Keratinocyte (primary cell): ENCODE measurements around the gene WDR17. TPM values are rescaled to one million over a fixed set of nuclear protein-coding genes. Genes with fewer than 3 reads are reported as not detected.

Experiments
- DNase-seq: peaks from one replicate; pipeline ENCODE4 v3.0.0-alpha.2; 2011; ENCODE audit warnings: low read depth, missing footprints, low spot score
- FAIRE-seq: peaks from 2 replicates; lab custom pipeline; 2011; peaks lifted over from hg19 to GRCh38; lab: Jason Lieb, UNC
- H2AFZ ChIP-seq: 2 replicates; pipeline ENCODE4 v1.6.0; 2012; ENCODE audit warnings: low read length, control low read depth, inconsistent platforms; ENCODE audit not compliant: control insufficient read depth
- H3K27ac ChIP-seq: 2 replicates; pipeline ENCODE4 v1.5.1; 2011; ENCODE audit warnings: low read length; ENCODE audit not compliant: control insufficient read depth, insufficient read depth
- H3K27me3 ChIP-seq: 3 replicates; pipeline ENCODE4 v1.6.0; 2011; ENCODE audit warnings: low read length; ENCODE audit not compliant: control insufficient read depth, insufficient read depth; ENCODE audit errors: extremely low read depth
- H3K36me3 ChIP-seq, 2 experiments: 2 replicates in 1 of 2; 3 replicates in 1 of 2; pipeline ENCODE4 v1.5.1; 2011; ENCODE audit warnings: low read length in 2 of 2, mild to moderate bottlenecking in 1 of 2; ENCODE audit not compliant: control insufficient read depth in 2 of 2, insufficient read depth in 2 of 2; ENCODE audit errors: extremely low read depth in 1 of 2
- H3K4me1 ChIP-seq: 3 replicates; pipeline ENCODE4 v1.5.1; 2011; ENCODE audit warnings: low read length; ENCODE audit not compliant: control insufficient read depth, insufficient read depth; ENCODE audit errors: extremely low read depth
- H3K4me2 ChIP-seq: 3 replicates; pipeline ENCODE4 v1.6.0; 2011; ENCODE audit warnings: low read depth, low read length; ENCODE audit not compliant: control insufficient read depth, insufficient read depth; ENCODE audit errors: extremely low read depth
- H3K4me3 ChIP-seq, 3 experiments: fragments of 200-600 bp in 1 of 3; sonication (generic) in 1 of 3; 2 replicates in 2 of 3; 3 replicates in 1 of 3; pipeline ENCODE4 v1.5.1; 2011 to 2016; ENCODE audit warnings: low read length in 3 of 3, mild to moderate bottlenecking in 3 of 3, control low read depth in 2 of 3, inconsistent platforms in 1 of 3, low read depth in 1 of 3, mixed read lengths in 1 of 3, mixed run types in 1 of 3, moderate library complexity in 1 of 3; ENCODE audit not compliant: control insufficient read depth in 2 of 3, insufficient read depth in 2 of 3; ENCODE audit errors: extremely low read depth in 1 of 3
- H3K79me2 ChIP-seq: 2 replicates; pipeline ENCODE4 v1.6.0; 2012; ENCODE audit warnings: low read length; ENCODE audit not compliant: control insufficient read depth, insufficient read depth
- H3K9ac ChIP-seq: 3 replicates; pipeline ENCODE4 v1.6.0; 2011; ENCODE audit warnings: low read length; ENCODE audit not compliant: control insufficient read depth, insufficient read depth; ENCODE audit errors: extremely low read depth
- H3K9me1 ChIP-seq: 3 replicates; pipeline ENCODE4 v1.6.0; 2011; ENCODE audit warnings: low read length; ENCODE audit not compliant: control insufficient read depth, insufficient read depth; ENCODE audit errors: extremely low read depth
- H3K9me3 ChIP-seq: 2 replicates; pipeline ENCODE4 v1.5.1; 2012; ENCODE audit warnings: low read depth, low read length; ENCODE audit not compliant: control insufficient read depth
- H4K20me1 ChIP-seq: 3 replicates; pipeline ENCODE4 v1.6.0; 2011; ENCODE audit warnings: low read length; ENCODE audit not compliant: control insufficient read depth, insufficient read depth; ENCODE audit errors: extremely low read depth
- EZH2 ChIP-seq: IDR thresholded peaks from one replicate; pipeline ENCODE4 v1.6.1; 2012; ENCODE audit warnings: inconsistent platforms, mild to moderate bottlenecking, low read length, moderate library complexity
- dilution Hi-C: fragments of 300-500 bp; cut with MboI; formaldehyde crosslinking; loops from one replicate; pipeline ENCODE4 v1.7.0; 2020; ENCODE audit warnings: low sequenced_read_pairs; ENCODE audit not compliant: extremely low pct_ligation_motif_present
- polyA plus RNA-seq, 5 experiments: library from polyadenylated mRNA; depleted of rRNA in 3 of 5; stranded (reverse) in 3 of 5; stranded (forward) in 1 of 5; unstranded in 1 of 5; fragments of >200 nt; gene quantifications; 1 replicate in 1 of 5; 2 replicates in 3 of 5; 3 replicates in 1 of 5; pipeline versions ENCODE4 v1.2.1 to v1.2.3, GENCODE V29; 2011 to 2012; ENCODE audit warnings: missing spikeins in 2 of 5, low read depth in 1 of 5, low replicate concordance in 1 of 5
- TF ChIP-seq, protein P1 (sequence below), 3 experiments: IDR thresholded peaks in 1 of 3; conservative IDR thresholded peaks in 1 of 3; optimal IDR thresholded peaks in 1 of 3; 2 replicates in 2 of 3; 3 replicates in 1 of 3; pipeline versions ENCODE3 to v1.5.1; 2011; ENCODE audit warnings: low read length in 3 of 3, mild to moderate bottlenecking in 3 of 3, moderate library complexity in 2 of 3, control low read depth in 1 of 3, inconsistent platforms in 1 of 3; ENCODE audit not compliant: insufficient read depth in 2 of 3; ENCODE audit errors: extremely low read depth in 1 of 3

The WDR17 gene
- polyA plus RNA-seq, 1 donor (not counting 4 experiments of a cell fraction or from before 2014, with no cell fraction given), result 1.1 TPM

- no peaks in the 10 kb centered on the region for H4K20me1 ChIP-seq
- no peaks in the 10 kb centered on the region for H3K36me3 ChIP-seq
- dilution Hi-C loops, result no loop called here
- no peak for DNase-seq
- no peak overlapping the region for H2AFZ ChIP-seq
- no peak overlapping the region for H3K4me3 ChIP-seq
- no peaks in the 10 kb centered on the region for H3K27me3 ChIP-seq
- FAIRE-seq, result no peak
- no peak overlapping the region for H3K4me2 ChIP-seq
- no peaks in the 10 kb centered on the region for H3K9me1 ChIP-seq
- no peak for TF ChIP-seq EZH2
- TF ChIP-seq, protein P1, sequence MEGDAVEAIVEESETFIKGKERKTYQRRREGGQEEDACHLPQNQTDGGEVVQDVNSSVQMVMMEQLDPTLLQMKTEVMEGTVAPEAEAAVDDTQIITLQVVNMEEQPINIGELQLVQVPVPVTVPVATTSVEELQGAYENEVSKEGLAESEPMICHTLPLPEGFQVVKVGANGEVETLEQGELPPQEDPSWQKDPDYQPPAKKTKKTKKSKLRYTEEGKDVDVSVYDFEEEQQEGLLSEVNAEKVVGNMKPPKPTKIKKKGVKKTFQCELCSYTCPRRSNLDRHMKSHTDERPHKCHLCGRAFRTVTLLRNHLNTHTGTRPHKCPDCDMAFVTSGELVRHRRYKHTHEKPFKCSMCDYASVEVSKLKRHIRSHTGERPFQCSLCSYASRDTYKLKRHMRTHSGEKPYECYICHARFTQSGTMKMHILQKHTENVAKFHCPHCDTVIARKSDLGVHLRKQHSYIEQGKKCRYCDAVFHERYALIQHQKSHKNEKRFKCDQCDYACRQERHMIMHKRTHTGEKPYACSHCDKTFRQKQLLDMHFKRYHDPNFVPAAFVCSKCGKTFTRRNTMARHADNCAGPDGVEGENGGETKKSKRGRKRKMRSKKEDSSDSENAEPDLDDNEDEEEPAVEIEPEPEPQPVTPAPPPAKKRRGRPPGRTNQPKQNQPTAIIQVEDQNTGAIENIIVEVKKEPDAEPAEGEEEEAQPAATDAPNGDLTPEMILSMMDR (optimal IDR thresholded peaks at IDR 0.05 in 1 of 3, IDR thresholded peaks at IDR 0.05 in 1 of 3, conservative IDR thresholded peaks at IDR 0.05 in 1 of 3; ENCODE audit: extremely low read depth in 1 of 3, insufficient read depth in 2 of 3, low read length in 3 of 3), result no peak
- no peak overlapping the region for H3K27ac ChIP-seq
- H3K79me2 ChIP-seq, result no peaks in the 10 kb centered on the region
- no peaks in the 10 kb centered on the region for H3K9me3 ChIP-seq
- H3K9ac ChIP-seq, result no peak overlapping the region
- H3K4me1 ChIP-seq, result no peaks in the 10 kb centered on the region
These were observed 157.9 kb downstream of the WDR17 start for GRCh38 chr4:176223561-176223960.

GRCh38 chr4:176226736-176227135, 161.1 kb downstream of the WDR17 start:
- Histone ChIP-seq H3K4me2 (no peak overlapping the region), H3K36me3 (no peaks in the 10 kb centered on the region), H3K9ac (no peak overlapping the region), H3K79me2 (no peaks in the 10 kb centered on the region), H3K4me3 (no peak overlapping the region), H3K9me3 (no peaks in the 10 kb centered on the region), H4K20me1 (no peaks in the 10 kb centered on the region), H3K27ac (no peak overlapping the region), H2AFZ (no peak overlapping the region), H3K4me1 (no peaks in the 10 kb centered on the region), H3K27me3 (no peaks in the 10 kb centered on the region), H3K9me1 (no peaks in the 10 kb centered on the region)
- no peak for FAIRE-seq
- dilution Hi-C loops, result no loop called here
- TF ChIP-seq, protein P1 (optimal IDR thresholded peaks at IDR 0.05 in 1 of 3, IDR thresholded peaks at IDR 0.05 in 1 of 3, conservative IDR thresholded peaks at IDR 0.05 in 1 of 3; ENCODE audit: extremely low read depth in 1 of 3, insufficient read depth in 2 of 3, low read length in 3 of 3), result no peak
- no peak for TF ChIP-seq EZH2
- DNase-seq, result no peak
